ENCODE measurements around the gene SRGAP3. TPM values are rescaled to one million over a fixed set of nuclear protein-coding genes. Genes with fewer than 3 reads are reported as not detected.

Gene SRGAP3
- total and polyA plus RNA-seq, 10 of the 15 experiments (the other 5 are each of a cell fraction or from before 2014, with no cell fraction given): 0.32 to 1.7 (median 0.99) TPM

DNA sequence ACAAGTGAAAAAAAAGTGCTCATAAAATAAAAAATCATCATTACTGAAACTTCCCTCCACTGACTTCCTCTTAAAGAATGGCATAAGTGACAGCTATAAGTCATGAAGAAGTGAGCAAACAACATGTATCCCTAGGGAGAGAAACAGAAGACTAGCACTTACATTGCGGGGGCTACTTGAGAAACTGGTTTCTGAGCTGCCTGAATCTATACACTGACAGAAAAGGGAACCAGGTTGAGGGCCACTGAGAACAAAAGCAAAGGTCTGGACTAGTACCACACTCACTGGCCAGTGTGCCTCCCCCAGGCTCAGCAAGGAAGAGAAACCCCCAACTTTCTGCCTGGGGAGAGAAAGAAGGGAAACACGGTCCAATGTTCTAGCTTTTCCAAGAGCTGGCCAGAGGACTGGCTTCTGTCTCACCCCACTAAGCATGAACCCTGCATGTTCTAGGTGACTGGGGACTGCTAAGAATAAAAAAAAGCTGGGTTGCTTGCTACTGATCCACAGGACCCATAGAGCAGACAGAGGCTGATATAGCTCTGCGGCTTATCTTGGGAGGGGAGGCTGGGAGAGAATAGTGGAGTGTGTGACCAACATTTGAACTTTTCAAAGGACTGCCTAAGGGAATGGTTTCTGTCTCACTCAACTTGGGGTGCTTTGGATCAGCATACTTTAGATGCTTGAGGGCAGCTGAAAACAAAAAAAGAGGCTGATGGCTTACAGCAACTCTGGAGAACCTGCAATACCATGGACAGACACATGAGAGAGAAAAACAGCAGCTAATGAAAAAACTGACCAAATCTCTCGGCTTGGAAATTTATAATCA lies 294.3 kb downstream of the SRGAP3 start (continued):
- no peak for TF ChIP-seq YY1 (IDR thresholded peaks at IDR 0.05; ENCODE audit: low read depth, low read length)

DNA sequence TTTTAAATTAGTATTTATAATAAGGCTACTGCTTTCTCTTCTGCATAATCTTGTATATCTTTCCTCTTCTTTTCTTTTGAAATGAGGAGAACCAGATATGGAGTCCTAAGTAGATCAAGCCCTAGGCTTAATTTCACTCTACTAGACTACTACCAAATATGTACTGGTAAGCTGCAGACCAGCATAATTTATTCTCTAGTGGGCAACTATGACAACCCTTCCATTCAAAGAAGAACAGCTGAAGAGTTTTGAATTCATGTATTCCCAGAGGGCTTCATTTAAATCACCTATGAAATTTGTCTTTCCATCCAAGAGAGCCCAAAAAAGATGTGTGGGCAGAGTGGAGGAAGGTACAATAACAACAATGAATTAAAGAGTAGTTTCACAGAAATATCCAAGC lies 296.1 kb downstream of the SRGAP3 start:
- ChIA-PET POLR2A (no interaction called here), CTCF (interaction anchor here (0.9 kb wide), 2 partner anchors 8 to 184 kb away, joined by 3 read pairs; no protein-coding TSS in a partner anchor)
- no peak overlapping the region for H3K4me3 ChIP-seq

DNA sequence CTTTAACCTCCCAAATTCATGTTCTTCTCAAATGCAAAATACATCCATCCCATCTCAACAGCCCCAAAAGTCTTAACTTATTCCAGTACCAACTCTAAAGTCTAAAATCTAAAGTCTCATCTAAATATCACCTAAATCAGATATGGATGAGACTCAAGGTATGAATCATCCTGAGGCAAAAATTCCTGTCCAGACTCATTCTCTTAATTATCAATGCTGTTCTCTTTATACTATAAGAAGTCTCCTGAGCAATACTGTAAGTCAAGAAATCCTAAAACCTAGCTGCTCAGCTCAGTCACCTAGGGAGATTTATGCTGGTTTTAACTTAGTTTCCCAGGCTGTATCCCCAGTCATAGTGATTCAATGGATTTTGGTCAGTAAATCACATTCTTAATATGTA lies 297.3 kb downstream of the SRGAP3 start:
- peaks cover 8% of the 10 kb centered on the region; the same call in 1 of the 2 replicates for H3K4me1 ChIP-seq (ENCODE audit: control insufficient read depth, insufficient read depth, low read length)
- no TSS peak for BruUV-seq (replicated peaks)
- H3K27me3 ChIP-seq (replicated peaks in 1 of 2; ENCODE audit: control insufficient read depth in 2 of 2, insufficient read depth in 2 of 2, low read length in 1 of 2): no peaks in the 10 kb centered on the region
- no peak overlapping the region for H2AFZ ChIP-seq (ENCODE audit: control insufficient read depth, low read depth, low read length)
- no peak overlapping the region for H3K4me3 ChIP-seq
- RAD21 ChIA-PET (ENCODE audit: unreplicated experiment): no interaction called here
- DNase-seq (ENCODE audit: low read depth, low spot score) (no peak), ATAC-seq (no peak), FAIRE-seq (no peak)
- H3K9me3 ChIP-seq (replicated peaks; ENCODE audit: control insufficient read depth, insufficient read depth, low read length): no peaks in the 10 kb centered on the region
- no peak overlapping the region for H3K9ac ChIP-seq (ENCODE audit: control insufficient read depth, insufficient read depth, low read length)
- SMC1A ChIA-PET (ENCODE audit: uncharacterized antibody, unreplicated experiment): interaction anchor here (1.2 kb wide), 2 partner anchors 16 to 17 kb away, joined by 3 read pairs; no protein-coding TSS in a partner anchor
- no peak overlapping the region for H3K27ac ChIP-seq (ENCODE audit: control insufficient read depth, insufficient read depth)
- no peaks in the 10 kb centered on the region for H4K20me1 ChIP-seq (ENCODE audit: control insufficient read depth, insufficient read depth)
- POLR2A ChIA-PET: no interaction called here
- in situ Hi-C loops (cut with MboI) (no loop called here), intact Hi-C loops (cut with micrococcal nuclease; ENCODE audit: unreplicated experiment) (no loop called here)
- CTCF ChIA-PET: interaction anchor here (1.0 to 1.7 kb wide), 2 partner anchors 17 to 183 kb away, joined by 3 to 5 read pairs; partner anchors contain the start of gene OXTR
- peaks cover 0 to under 1% of the 10 kb centered on the region in 2 experiments; a peak in 2 of 4 replicates for H3K36me3 ChIP-seq (ENCODE audit: control insufficient read depth in 2 of 2, insufficient read depth in 2 of 2, low read length in 1 of 2)
- no peak overlapping the region for H3K4me2 ChIP-seq (ENCODE audit: control insufficient read depth, insufficient read depth)
- peaks cover 35% of the 10 kb centered on the region for H3K79me2 ChIP-seq (ENCODE audit: control insufficient read depth, insufficient read depth, low read length)
- no peak for TF ChIP-seq CREB1 (IDR thresholded peaks at IDR 0.05; ENCODE audit: low read depth)
- TF ChIP-seq YBX1 (IDR thresholded peaks at IDR 0.05): no peak
- no peak for TF ChIP-seq RFX5 (IDR thresholded peaks at IDR 0.05; ENCODE audit: low read depth, low read length)
- TF ChIP-seq, protein P1, sequence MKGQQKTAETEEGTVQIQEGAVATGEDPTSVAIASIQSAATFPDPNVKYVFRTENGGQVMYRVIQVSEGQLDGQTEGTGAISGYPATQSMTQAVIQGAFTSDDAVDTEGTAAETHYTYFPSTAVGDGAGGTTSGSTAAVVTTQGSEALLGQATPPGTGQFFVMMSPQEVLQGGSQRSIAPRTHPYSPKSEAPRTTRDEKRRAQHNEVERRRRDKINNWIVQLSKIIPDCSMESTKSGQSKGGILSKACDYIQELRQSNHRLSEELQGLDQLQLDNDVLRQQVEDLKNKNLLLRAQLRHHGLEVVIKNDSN (IDR thresholded peaks at IDR 0.05; ENCODE audit: borderline replicate concordance, extremely low read length, insufficient read depth, low read depth, low read length): no peak
- TF ChIP-seq SP1 (IDR thresholded peaks at IDR 0.05; ENCODE audit: low read depth, low read length): no peak
- TF ChIP-seq, protein P2, sequence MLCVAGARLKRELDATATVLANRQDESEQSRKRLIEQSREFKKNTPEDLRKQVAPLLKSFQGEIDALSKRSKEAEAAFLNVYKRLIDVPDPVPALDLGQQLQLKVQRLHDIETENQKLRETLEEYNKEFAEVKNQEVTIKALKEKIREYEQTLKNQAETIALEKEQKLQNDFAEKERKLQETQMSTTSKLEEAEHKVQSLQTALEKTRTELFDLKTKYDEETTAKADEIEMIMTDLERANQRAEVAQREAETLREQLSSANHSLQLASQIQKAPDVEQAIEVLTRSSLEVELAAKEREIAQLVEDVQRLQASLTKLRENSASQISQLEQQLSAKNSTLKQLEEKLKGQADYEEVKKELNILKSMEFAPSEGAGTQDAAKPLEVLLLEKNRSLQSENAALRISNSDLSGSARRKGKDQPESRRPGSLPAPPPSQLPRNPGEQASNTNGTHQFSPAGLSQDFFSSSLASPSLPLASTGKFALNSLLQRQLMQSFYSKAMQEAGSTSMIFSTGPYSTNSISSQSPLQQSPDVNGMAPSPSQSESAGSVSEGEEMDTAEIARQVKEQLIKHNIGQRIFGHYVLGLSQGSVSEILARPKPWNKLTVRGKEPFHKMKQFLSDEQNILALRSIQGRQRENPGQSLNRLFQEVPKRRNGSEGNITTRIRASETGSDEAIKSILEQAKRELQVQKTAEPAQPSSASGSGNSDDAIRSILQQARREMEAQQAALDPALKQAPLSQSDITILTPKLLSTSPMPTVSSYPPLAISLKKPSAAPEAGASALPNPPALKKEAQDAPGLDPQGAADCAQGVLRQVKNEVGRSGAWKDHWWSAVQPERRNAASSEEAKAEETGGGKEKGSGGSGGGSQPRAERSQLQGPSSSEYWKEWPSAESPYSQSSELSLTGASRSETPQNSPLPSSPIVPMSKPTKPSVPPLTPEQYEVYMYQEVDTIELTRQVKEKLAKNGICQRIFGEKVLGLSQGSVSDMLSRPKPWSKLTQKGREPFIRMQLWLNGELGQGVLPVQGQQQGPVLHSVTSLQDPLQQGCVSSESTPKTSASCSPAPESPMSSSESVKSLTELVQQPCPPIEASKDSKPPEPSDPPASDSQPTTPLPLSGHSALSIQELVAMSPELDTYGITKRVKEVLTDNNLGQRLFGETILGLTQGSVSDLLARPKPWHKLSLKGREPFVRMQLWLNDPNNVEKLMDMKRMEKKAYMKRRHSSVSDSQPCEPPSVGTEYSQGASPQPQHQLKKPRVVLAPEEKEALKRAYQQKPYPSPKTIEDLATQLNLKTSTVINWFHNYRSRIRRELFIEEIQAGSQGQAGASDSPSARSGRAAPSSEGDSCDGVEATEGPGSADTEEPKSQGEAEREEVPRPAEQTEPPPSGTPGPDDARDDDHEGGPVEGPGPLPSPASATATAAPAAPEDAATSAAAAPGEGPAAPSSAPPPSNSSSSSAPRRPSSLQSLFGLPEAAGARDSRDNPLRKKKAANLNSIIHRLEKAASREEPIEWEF (IDR thresholded peaks at IDR 0.05; ENCODE audit: insufficient replicate concordance, low read depth, low read length): no peak
- no peak for TF ChIP-seq TCF3 (IDR thresholded peaks at IDR 0.05; ENCODE audit: borderline replicate concordance, insufficient read depth, low read depth, low read length)
- TF ChIP-seq ZSCAN29 (IDR thresholded peaks at IDR 0.05): no peak

More for the DNA sequence above, 296.1 kb downstream of the SRGAP3 start:
- FAIRE-seq: no peak
- no peaks in the 10 kb centered on the region for H3K27me3 ChIP-seq (replicated peaks in 1 of 2; ENCODE audit: control insufficient read depth in 2 of 2, insufficient read depth in 2 of 2, low read length in 1 of 2)
- H4K20me1 ChIP-seq (ENCODE audit: control insufficient read depth, insufficient read depth): no peaks in the 10 kb centered on the region
- no peaks in the 10 kb centered on the region for H3K36me3 ChIP-seq (ENCODE audit: control insufficient read depth in 2 of 2, insufficient read depth in 2 of 2, low read length in 1 of 2)
- no peaks in the 10 kb centered on the region for H3K9me3 ChIP-seq (replicated peaks; ENCODE audit: control insufficient read depth, insufficient read depth, low read length)
- ChIA-PET RAD21 (ENCODE audit: unreplicated experiment) (no interaction called here), SMC1A (ENCODE audit: uncharacterized antibody, unreplicated experiment) (interaction anchor here (1.0 kb wide), 1 partner anchor 11 kb away, joined by 3 read pairs; no protein-coding TSS in a partner anchor)
- H2AFZ ChIP-seq (ENCODE audit: control insufficient read depth, low read depth, low read length): no peak overlapping the region
- H3K4me2 ChIP-seq (ENCODE audit: control insufficient read depth, insufficient read depth): no peak overlapping the region
- no peak overlapping the region for H3K27ac ChIP-seq (ENCODE audit: control insufficient read depth, insufficient read depth)
- peaks cover 8% of the 10 kb centered on the region; the same call in 1 of the 2 replicates for H3K4me1 ChIP-seq (ENCODE audit: control insufficient read depth, insufficient read depth, low read length)
- DNase-seq (ENCODE audit: low read depth, low spot score): no peak
- no peak overlapping the region for H3K9ac ChIP-seq (ENCODE audit: control insufficient read depth, insufficient read depth, low read length)
- no peak for TF ChIP-seq BRCA1 (IDR thresholded peaks at IDR 0.05; ENCODE audit: low read depth, low read length)
- intact Hi-C loops (cut with micrococcal nuclease; ENCODE audit: unreplicated experiment) (no loop called here), in situ Hi-C loops (cut with MboI) (no loop called here)
- ATAC-seq: no peak
- no TSS peak for BruUV-seq (replicated peaks)
- peaks cover 38% of the 10 kb centered on the region for H3K79me2 ChIP-seq (ENCODE audit: control insufficient read depth, insufficient read depth, low read length)
